Upper lobe of left lung (tissue), 6 donors: ENCODE results near the gene CFAP73. TPM values are rescaled to one million over a fixed set of nuclear protein-coding genes. Genes with fewer than 3 reads are reported as not detected.
"Not testable (repeated sequence)": the region's sequence is repeated elsewhere in the genome, so short reads cannot be mapped to it uniquely, and the experiment has no call there.

Experiments used
- ATAC-seq, 2 donors: fragments of 200-7000 bp; cut with Tn5 transposase; one replicate each; pipeline ENCODE4 v1.9.1; 2022; ENCODE audit warnings: mild to moderate bottlenecking in 2 of 2, moderate library complexity in 2 of 2; ENCODE audit not compliant: low FRiP score in 2 of 2
- DNase-seq, 2 donors: peaks; one replicate each; pipeline ENCODE4 v3.0.0-alpha.2; 2019 to 2020
- H3K27ac ChIP-seq, 4 donors: fragments of 200-600 bp; sonication (generic); one replicate each; pipeline ENCODE4 v1.5.1; 2016 to 2019
- H3K27me3 ChIP-seq, 4 donors: fragments of 200-600 bp; sonication (generic); one replicate each; pipeline ENCODE4 v1.5.1; 2017 to 2019
- H3K36me3 ChIP-seq, 4 donors: fragments of 200-600 bp; sonication (generic); one replicate each; pipeline ENCODE4 v1.5.1; 2016 to 2019
- H3K4me1 ChIP-seq, 4 donors: fragments of 200-600 bp; sonication (generic); one replicate each; pipeline ENCODE4 v1.5.1; 2018 to 2019
- H3K4me3 ChIP-seq, 4 donors: fragments of 200-600 bp; sonication (generic); one replicate each; pipeline ENCODE4 v1.5.1; 2017 to 2019; ENCODE audit warnings: mild to moderate bottlenecking in 2 of 4, moderate library complexity in 1 of 4
- H3K9me3 ChIP-seq, 4 donors: fragments of 200-600 bp; sonication (generic); one replicate each; pipeline ENCODE4 v1.5.1; 2018 to 2019
- CTCF ChIP-seq, 6 experiments: fragments of 450-650 bp in 4 of 6; fragments of 200-600 bp in 2 of 6; sonication (generic) in 2 of 6; IDR thresholded peaks; one replicate each; pipeline ENCODE4 v1.5.1; 2016 to 2019; ENCODE audit warnings: antibody characterized with exemption in 6 of 6
- EP300 ChIP-seq, 4 donors: sonication (generic); formaldehyde crosslinking; IDR thresholded peaks; one replicate each; pipeline ENCODE4 v1.5.1; 2017; ENCODE audit warnings: antibody characterized with exemption in 4 of 4, control low read depth in 2 of 4
- POLR2A ChIP-seq, 4 donors: fragments of 450-650 bp; IDR thresholded peaks; one replicate each; pipeline ENCODE4 v1.5.1; 2016 to 2017; ENCODE audit warnings: antibody characterized with exemption in 4 of 4, mild to moderate bottlenecking in 2 of 4
- POLR2AphosphoS5 ChIP-seq, 2 donors: sonication (generic); formaldehyde crosslinking; IDR thresholded peaks; one replicate each; pipeline ENCODE4 v1.5.1; 2017; ENCODE audit warnings: antibody characterized with exemption in 2 of 2
- WGBS, 2 donors: methylation state at CpG; one replicate each; pipeline ENCODE4 v1.1.5; 2017 to 2018; 5-methylcytosine and 5-hydroxymethylcytosine counted together
- total RNA-seq, 6 donors: library from RNA; depleted of rRNA in 4 of 6; stranded (reverse); fragments of >200 nt in 4 of 6; gene quantifications; one replicate each; pipeline versions ENCODE4 v1.1.0 to v1.2.1, GENCODE V29; 2016 to 2021
- donor health status: DM: no; HTN: no; CAD: no; lungs with moderate emphysema.
- donor health status: DM: no; HTN: yes; CAD: no; lungs with severe emphysema.

The CFAP73 gene
- total RNA-seq, 6 donors from 2014 or later = 0.97 to 34.1 (median 15.4) TPM

GRCh38 chr12:113113397-113113796 is 36.1 kb upstream of the CFAP73 start:
- 77 to 100% methylated on average over 1 to 2 of the region's 2 CpGs for WGBS, 2 donors
- H3K4me1 ChIP-seq = no peaks in the 10 kb centered on the region
- no peak for DNase-seq
- no peaks in the 10 kb centered on the region for H3K36me3 ChIP-seq
- ATAC-seq = no peak
- H3K9me3 ChIP-seq = no peaks in the 10 kb centered on the region
- TF ChIP-seq POLR2A (IDR thresholded peaks at IDR 0.05) (no peak), CTCF (IDR thresholded peaks at IDR 0.05) (no peak), POLR2AphosphoS5 (IDR thresholded peaks at IDR 0.05) (no peak), EP300 (IDR thresholded peaks at IDR 0.05) (no peak)
- H3K4me3 ChIP-seq = no peak overlapping the region
- H3K27me3 ChIP-seq = no peaks in the 10 kb centered on the region
- H3K27ac ChIP-seq = no peak overlapping the region

- ATAC-seq (no peak), DNase-seq (no peak)
- Histone ChIP-seq H3K4me1 (no peaks in the 10 kb centered on the region), H3K27me3 (no peaks in the 10 kb centered on the region), H3K27ac (no peak overlapping the region), H3K4me3 (no peak overlapping the region), H3K36me3 (no peaks in the 10 kb centered on the region), H3K9me3 (no peaks in the 10 kb centered on the region)
- 82 to 90% methylated on average over 9 to 18 of the region's 19 CpGs for WGBS, 2 donors
- TF ChIP-seq CTCF (IDR thresholded peaks at IDR 0.05) = no peak
- TF ChIP-seq POLR2AphosphoS5 (IDR thresholded peaks at IDR 0.05) = no peak
- no peak for TF ChIP-seq POLR2A (IDR thresholded peaks at IDR 0.05)
- no peak for TF ChIP-seq EP300 (IDR thresholded peaks at IDR 0.05)
Measured at GRCh38 chr12:113114447-113115178, 34.9 kb upstream of the CFAP73 start.

- no peak overlapping the region for H3K4me3 ChIP-seq
- H3K27ac ChIP-seq = no peak overlapping the region
- no peaks in the 10 kb centered on the region for H3K9me3 ChIP-seq
- 81 to 83% methylated on average over 9 to 19 of the region's 22 CpGs for WGBS, 2 donors
- no peaks in the 10 kb centered on the region for H3K4me1 ChIP-seq
- H3K27me3 ChIP-seq = no peaks in the 10 kb centered on the region
- ATAC-seq (no peak), DNase-seq (no peak)
- TF ChIP-seq POLR2AphosphoS5 (IDR thresholded peaks at IDR 0.05) (no peak), CTCF (IDR thresholded peaks at IDR 0.05) (no peak), POLR2A (IDR thresholded peaks at IDR 0.05) (no peak), EP300 (IDR thresholded peaks at IDR 0.05) (no peak)
- no peaks in the 10 kb centered on the region for H3K36me3 ChIP-seq
Measured at GRCh38 chr12:113115455-113116126, 33.9 kb upstream of the CFAP73 start.

GRCh38 chr12:113116875-113117274 is 32.6 kb upstream of the CFAP73 start:
- 49 to 64% methylated on average over 6 of the region's 6 CpGs for WGBS, 2 donors
- Histone ChIP-seq H3K27ac (no peak overlapping the region), H3K4me3 (no peak overlapping the region), H3K4me1 (no peaks in the 10 kb centered on the region), H3K9me3 (no peaks in the 10 kb centered on the region), H3K27me3 (no peaks in the 10 kb centered on the region), H3K36me3 (no peaks in the 10 kb centered on the region)
- ATAC-seq (no peak), DNase-seq (no peak)
- TF ChIP-seq EP300 (IDR thresholded peaks at IDR 0.05) = no peak
- TF ChIP-seq POLR2AphosphoS5 (IDR thresholded peaks at IDR 0.05) = no peak
- no peak for TF ChIP-seq POLR2A (IDR thresholded peaks at IDR 0.05)
- no peak for TF ChIP-seq CTCF (IDR thresholded peaks at IDR 0.05)

GRCh38 chr12:113117684-113118083 is 31.8 kb upstream of the CFAP73 start:
- WGBS, 2 donors = 73 to 74% methylated on average over 8 of the region's 8 CpGs
- not testable (repeated sequence) for DNase-seq, H3K27me3 ChIP-seq, H3K9me3 ChIP-seq, H3K36me3 ChIP-seq, H3K4me1 ChIP-seq, ATAC-seq, H3K4me3 ChIP-seq, H3K27ac ChIP-seq
